H1 (cell line): ENCODE measurements around the gene FAM120A. TPM values are rescaled to one million over a fixed set of nuclear protein-coding genes. Genes with fewer than 3 reads are reported as not detected.

Source experiments
- GTF2F1 ChIP-seq: IDR thresholded peaks from 2 replicates; pipeline ENCODE4 v1.6.1; 2012; ENCODE audit warnings: low read depth, low read length, improper control_type of control experiment, borderline replicate concordance
- polyA plus RNA-seq, 7 experiments: library from polyadenylated mRNA; depleted of rRNA in 3 of 7; stranded (reverse) in 5 of 7; unstranded in 2 of 7; fragments of >200 nt in 5 of 7; fragments of 200-250 nt in 2 of 7; gene quantifications; 1 replicate in 5 of 7; 2 replicates in 1 of 7; 4 replicates in 1 of 7; pipeline versions ENCODE4 v1.2.1 to v1.2.3, GENCODE V29; 2011 to 2013; ENCODE audit warnings: missing spikeins in 2 of 7, mixed read lengths in 2 of 7
- total RNA-seq: library from RNA; stranded (reverse); fragmentation: NEBNext Ultra II Directional; extraction: Animal tissue kit (Norgen Biotek cat#: 25700); gene quantifications from 2 replicates; pipeline ENCODE4 v1.2.1, GENCODE V29; 2021

The FAM120A gene
- total and polyA plus RNA-seq, 2 of the 8 experiments (the other 6 are each of a cell fraction or from before 2014, with no cell fraction given), result 24.9 to 54.7 TPM

- no peak for TF ChIP-seq GTF2F1
These were observed 49.2 kb downstream of the FAM120A start (continued) for GRCh38 chr9:93500571-93501298.
